GM10266 (cell line): Measurements from ENCODE around the gene COMMD3.
"Not testable (repeated sequence)": the region's sequence is repeated elsewhere in the genome, so short reads cannot be mapped to it uniquely, and the experiment has no call there.

Source experiments
- DNase-seq: peaks from one replicate; pipeline ENCODE4 v3.0.0; 2012; ENCODE audit errors: extremely low spot score
- CTCF ChIP-seq: IDR thresholded peaks from 2 replicates; pipeline ENCODE4 v1.5.1; 2012; ENCODE audit warnings: mild to moderate bottlenecking, low read depth; ENCODE audit not compliant: control insufficient read depth, insufficient read depth; ENCODE audit errors: missing control alignments

The COMMD3 gene

GRCh38 chr10:22294694-22295093, 21.5 kb upstream of the COMMD3 start:
- TF ChIP-seq CTCF: no peak
- no peak for DNase-seq

GRCh38 chr10:22301193-22301592, 15.0 kb upstream of the COMMD3 start:
- no peak for DNase-seq
- TF ChIP-seq CTCF: no peak

GRCh38 chr10:22303461-22303860, 12.7 kb upstream of the COMMD3 start:
- no peak for DNase-seq
- no peak for TF ChIP-seq CTCF

GRCh38 chr10:22305721-22306120, 10.5 kb upstream of the COMMD3 start:
- TF ChIP-seq CTCF: no peak
- no peak for DNase-seq

GRCh38 chr10:22308390-22308789, 7.8 kb upstream of the COMMD3 start:
- peak; percentile 74 for DNase-seq
- no peak for TF ChIP-seq CTCF

- TF ChIP-seq CTCF: no peak
- no peak for DNase-seq
These were observed 6.8 kb upstream of the COMMD3 start for GRCh38 chr10:22309180-22310000.

GRCh38 chr10:22310012-22310411, 6.2 kb upstream of the COMMD3 start:
- not testable (repeated sequence) for DNase-seq

- TF ChIP-seq CTCF: no peak
- no peak for DNase-seq
These were observed 5.3 kb upstream of the COMMD3 start for GRCh38 chr10:22310928-22311327.
